Measurements from ENCODE around the gene THSD1.

DNA sequence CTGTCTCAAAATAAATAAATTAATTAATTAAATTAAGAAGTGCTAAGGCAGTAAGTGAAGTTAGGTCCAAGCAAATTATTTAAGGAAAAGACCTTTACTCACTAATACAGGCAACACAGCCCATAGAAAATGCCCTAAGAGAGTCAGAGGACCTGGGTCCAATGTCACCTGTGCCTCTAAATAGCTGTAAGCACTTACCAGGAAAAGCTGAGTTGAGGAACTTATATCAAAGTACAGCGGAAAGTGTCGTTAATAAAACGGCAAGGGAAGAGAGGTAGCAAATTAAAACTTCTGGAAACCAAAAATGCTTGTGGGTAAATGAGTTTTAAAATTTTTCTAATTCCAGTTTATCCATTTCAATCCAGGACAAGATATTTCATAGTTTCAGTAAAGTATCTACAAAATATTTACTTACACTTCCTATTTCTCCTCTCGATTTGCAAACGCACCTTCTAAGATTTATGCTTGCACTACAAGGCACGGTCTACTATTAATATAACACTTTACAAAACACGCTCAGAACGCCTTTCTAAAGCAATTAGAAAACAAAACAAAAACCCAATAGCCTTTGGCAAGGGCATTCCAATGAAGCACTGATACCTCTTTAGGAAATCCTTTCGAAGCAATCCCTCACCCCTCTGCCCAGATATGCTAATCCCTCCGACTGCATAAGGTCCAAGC is 43.5 kb upstream of the THSD1 start:
- TF ChIP-seq SIN3A (IDR thresholded peaks at IDR 0.05; ENCODE audit: borderline replicate concordance, insufficient read depth, low read length) (no peak), POLR2AphosphoS5 (IDR thresholded peaks at IDR 0.05; ENCODE audit: low read depth, low read length) (no peak), TAF1 (IDR thresholded peaks at IDR 0.05; ENCODE audit: borderline replicate concordance, insufficient read depth, low read length) (no peak)
- TF ChIP-seq, protein P1, sequence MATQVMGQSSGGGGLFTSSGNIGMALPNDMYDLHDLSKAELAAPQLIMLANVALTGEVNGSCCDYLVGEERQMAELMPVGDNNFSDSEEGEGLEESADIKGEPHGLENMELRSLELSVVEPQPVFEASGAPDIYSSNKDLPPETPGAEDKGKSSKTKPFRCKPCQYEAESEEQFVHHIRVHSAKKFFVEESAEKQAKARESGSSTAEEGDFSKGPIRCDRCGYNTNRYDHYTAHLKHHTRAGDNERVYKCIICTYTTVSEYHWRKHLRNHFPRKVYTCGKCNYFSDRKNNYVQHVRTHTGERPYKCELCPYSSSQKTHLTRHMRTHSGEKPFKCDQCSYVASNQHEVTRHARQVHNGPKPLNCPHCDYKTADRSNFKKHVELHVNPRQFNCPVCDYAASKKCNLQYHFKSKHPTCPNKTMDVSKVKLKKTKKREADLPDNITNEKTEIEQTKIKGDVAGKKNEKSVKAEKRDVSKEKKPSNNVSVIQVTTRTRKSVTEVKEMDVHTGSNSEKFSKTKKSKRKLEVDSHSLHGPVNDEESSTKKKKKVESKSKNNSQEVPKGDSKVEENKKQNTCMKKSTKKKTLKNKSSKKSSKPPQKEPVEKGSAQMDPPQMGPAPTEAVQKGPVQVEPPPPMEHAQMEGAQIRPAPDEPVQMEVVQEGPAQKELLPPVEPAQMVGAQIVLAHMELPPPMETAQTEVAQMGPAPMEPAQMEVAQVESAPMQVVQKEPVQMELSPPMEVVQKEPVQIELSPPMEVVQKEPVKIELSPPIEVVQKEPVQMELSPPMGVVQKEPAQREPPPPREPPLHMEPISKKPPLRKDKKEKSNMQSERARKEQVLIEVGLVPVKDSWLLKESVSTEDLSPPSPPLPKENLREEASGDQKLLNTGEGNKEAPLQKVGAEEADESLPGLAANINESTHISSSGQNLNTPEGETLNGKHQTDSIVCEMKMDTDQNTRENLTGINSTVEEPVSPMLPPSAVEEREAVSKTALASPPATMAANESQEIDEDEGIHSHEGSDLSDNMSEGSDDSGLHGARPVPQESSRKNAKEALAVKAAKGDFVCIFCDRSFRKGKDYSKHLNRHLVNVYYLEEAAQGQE (IDR thresholded peaks at IDR 0.05; ENCODE audit: insufficient read depth in 1 of 2, low read depth in 2 of 2, low read length in 2 of 2) = no peak

Measured in PFSK-1 (cell line).